Tongue (tissue), 2 donors: ENCODE data around the gene SNAI1. TPM values are rescaled to one million over a fixed set of nuclear protein-coding genes. Genes with fewer than 3 reads are reported as not detected.
A peak's percentile ranks its signal among the peaks of the same experiment; 100 is the strongest.

Experiments used
- DNase-seq: peaks from one replicate; pipeline ENCODE4 v3.0.0-alpha.2; 2015
- total RNA-seq: library from RNA; depleted of rRNA; stranded (reverse); fragments of >200 nt; gene quantifications from one replicate; pipeline ENCODE4 v1.2.3, GENCODE V29; 2014

Gene SNAI1
- total RNA-seq, 1 donor from 2014 or later: 0.31 TPM

- DNase-seq: no peak
These were observed 31.2 kb downstream of the SNAI1 start for GRCh38 chr20:50013976-50014375.

- peak; percentile 47 for DNase-seq
These were observed 32.1 kb downstream of the SNAI1 start for GRCh38 chr20:50014570-50015562.

GRCh38 chr20:50015636-50015992 is 32.8 kb downstream of the SNAI1 start:
- no peak for DNase-seq

- DNase-seq: no peak
These were observed 33.4 kb downstream of the SNAI1 start for GRCh38 chr20:50015993-50016770.

GRCh38 chr20:50017160-50017559 is 34.4 kb downstream of the SNAI1 start:
- no peak for DNase-seq

- DNase-seq: no peak
These were observed 34.9 kb downstream of the SNAI1 start for GRCh38 chr20:50017576-50018248.

GRCh38 chr20:50019466-50020256 is 36.9 kb downstream of the SNAI1 start:
- no peak for DNase-seq

GRCh38 chr20:50020288-50020687 is 37.5 kb downstream of the SNAI1 start:
- no peak for DNase-seq

- DNase-seq: no peak
These were observed 39.9 kb downstream of the SNAI1 start for GRCh38 chr20:50022676-50023075.

GRCh38 chr20:50023116-50023805 is 40.5 kb downstream of the SNAI1 start:
- no peak for DNase-seq

GRCh38 chr20:50026746-50027575 is 44.2 kb downstream of the SNAI1 start:
- DNase-seq: no peak

- peak; percentile 63 for DNase-seq
These were observed 44.9 kb downstream of the SNAI1 start for GRCh38 chr20:50027611-50028105.

GRCh38 chr20:50029083-50029696 is 46.4 kb downstream of the SNAI1 start:
- DNase-seq: no peak

- no peak for DNase-seq
These were observed 47.1 kb downstream of the SNAI1 start for GRCh38 chr20:50029697-50030461.

GRCh38 chr20:50032955-50033666 is 50.3 kb downstream of the SNAI1 start:
- no peak for DNase-seq

GRCh38 chr20:50034567-50035180 is 51.9 kb downstream of the SNAI1 start:
- no peak for DNase-seq

- DNase-seq: no peak
These were observed 53.9 kb downstream of the SNAI1 start for GRCh38 chr20:50036703-50037102.

- no peak for DNase-seq
These were observed 54.3 kb downstream of the SNAI1 start for GRCh38 chr20:50037123-50037522.
